SIG-M5 treated with dmso at 0.1 percent for 504 hours (cell line): Measurements from ENCODE around the gene MAP2K2.
"Not testable (repeated sequence)": the region's sequence is repeated elsewhere in the genome, so short reads cannot be mapped to it uniquely, and the experiment has no call there.

ENCODE experiments used
- DNase-seq: peaks from one replicate; lab custom pipeline; 2025; ENCODE audit not compliant: unreplicated experiment; lab: John Stamatoyannopoulos, UW

MAP2K2 gene

GRCh38 chr19:4123615-4124568 lies at the start of gene MAP2K2:
Gene MAP2K2 (minus strand): TSS chr19:4124122. CDS start chr19:4123875, 247 bp downstream.
- peak; percentile 82 for DNase-seq

DNA sequence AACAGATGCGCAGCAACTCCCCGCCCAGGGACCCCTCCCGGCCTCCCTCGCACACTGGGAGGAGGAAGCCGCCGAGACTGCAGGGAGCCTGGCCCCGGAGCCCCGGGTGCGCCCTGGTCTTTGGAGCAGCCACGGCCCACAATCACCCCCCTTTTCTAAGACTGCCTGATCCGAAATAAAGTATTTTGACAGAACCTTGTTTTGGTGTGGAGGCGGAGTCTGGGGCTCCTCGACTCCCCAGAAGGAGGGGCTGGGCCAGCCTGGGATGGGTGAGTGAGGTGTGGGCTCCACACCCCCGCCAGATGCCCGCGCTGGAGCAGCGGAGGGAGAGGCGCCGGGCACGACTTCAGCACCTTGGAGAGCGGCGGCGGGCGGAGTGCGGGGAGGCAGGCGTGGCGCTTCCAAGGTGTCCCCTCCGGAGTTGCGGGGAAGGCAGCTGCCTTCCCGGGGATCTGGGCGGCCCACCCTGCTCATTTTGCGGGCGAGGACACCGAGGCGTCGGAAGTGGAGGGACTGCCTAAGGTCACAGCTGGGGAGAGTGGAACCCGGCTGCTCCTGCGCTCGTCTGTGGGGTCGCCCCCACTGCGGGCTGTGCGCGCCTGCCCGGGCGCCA lies 49.0 kb upstream of the MAP2K2 start:
- DNase-seq: peak; percentile 28

- DNase-seq: no peak
Measured at GRCh38 chr19:4171676-4172075, 47.8 kb upstream of the MAP2K2 start.

- DNase-seq: no peak
Measured at GRCh38 chr19:4164262-4164661, 40.3 kb upstream of the MAP2K2 start.

- DNase-seq: no peak
Measured at GRCh38 chr19:4161415-4162077, 37.6 kb upstream of the MAP2K2 start.

DNA sequence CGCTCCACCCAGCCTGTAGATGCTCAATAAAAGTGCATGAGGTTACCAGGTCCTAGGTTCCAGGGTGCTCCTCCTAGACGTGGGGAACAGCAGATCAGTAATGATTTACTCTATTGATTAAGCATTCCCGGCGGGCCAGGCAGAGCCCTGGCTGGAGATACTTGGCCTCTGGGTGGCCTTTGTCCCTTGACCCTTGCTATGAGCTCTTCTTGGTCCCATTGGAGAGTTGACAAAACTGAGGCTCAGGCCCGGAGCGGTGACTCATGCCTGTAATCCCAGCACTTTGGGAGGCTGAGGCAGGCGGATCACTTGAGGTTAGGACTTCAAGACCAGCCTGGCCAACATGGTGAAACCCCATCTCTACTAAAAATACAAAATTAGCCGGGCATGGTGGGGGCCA lies 34.0 kb upstream of the MAP2K2 start:
- not testable (repeated sequence) for DNase-seq

DNA sequence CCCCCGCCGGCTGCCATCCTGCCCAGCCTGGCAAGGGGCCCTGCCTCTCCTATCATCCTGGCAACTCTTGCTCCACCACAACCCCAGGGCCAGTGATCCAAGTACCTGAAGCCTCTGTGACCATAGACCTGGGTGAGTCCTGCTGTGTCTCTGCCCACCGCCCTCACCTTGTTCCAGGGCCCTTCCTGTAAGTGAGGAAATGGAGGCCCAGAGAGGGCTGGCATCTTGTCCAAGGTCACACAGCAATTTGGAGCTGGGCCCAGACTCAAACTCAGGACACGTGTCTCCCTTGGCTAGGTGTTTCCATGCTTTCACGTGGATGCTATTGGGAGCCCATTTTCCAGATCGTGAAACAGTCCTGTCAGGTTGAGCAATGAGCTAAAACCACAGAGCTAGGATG lies 33.2 kb upstream of the MAP2K2 start:
- DNase-seq: no peak

GRCh38 chr19:4154571-4155312 lies 30.8 kb upstream of the MAP2K2 start:
- no peak for DNase-seq

- no peak for DNase-seq
Measured at GRCh38 chr19:4152241-4152998, 28.5 kb upstream of the MAP2K2 start.

DNA sequence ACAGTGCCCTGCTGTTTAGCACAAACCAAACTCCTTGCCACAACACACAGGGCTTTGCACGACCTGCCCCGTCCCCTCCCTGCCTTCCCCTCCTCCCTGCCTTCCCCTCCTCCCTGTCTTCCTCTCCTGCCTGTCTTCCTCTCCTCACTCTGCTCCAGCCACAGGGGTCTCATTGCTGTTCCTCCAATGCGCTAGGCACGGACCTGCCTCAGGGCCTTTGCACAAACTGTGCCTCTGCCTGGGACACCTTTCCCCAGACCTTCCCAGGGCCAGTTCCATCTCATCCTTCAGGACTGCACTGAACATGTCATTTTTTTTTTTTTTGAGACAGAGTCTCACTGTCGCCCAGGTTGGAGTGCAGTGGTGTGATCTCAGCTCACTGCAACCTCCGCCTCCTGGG lies 27.7 kb upstream of the MAP2K2 start:
- no peak for DNase-seq

DNA sequence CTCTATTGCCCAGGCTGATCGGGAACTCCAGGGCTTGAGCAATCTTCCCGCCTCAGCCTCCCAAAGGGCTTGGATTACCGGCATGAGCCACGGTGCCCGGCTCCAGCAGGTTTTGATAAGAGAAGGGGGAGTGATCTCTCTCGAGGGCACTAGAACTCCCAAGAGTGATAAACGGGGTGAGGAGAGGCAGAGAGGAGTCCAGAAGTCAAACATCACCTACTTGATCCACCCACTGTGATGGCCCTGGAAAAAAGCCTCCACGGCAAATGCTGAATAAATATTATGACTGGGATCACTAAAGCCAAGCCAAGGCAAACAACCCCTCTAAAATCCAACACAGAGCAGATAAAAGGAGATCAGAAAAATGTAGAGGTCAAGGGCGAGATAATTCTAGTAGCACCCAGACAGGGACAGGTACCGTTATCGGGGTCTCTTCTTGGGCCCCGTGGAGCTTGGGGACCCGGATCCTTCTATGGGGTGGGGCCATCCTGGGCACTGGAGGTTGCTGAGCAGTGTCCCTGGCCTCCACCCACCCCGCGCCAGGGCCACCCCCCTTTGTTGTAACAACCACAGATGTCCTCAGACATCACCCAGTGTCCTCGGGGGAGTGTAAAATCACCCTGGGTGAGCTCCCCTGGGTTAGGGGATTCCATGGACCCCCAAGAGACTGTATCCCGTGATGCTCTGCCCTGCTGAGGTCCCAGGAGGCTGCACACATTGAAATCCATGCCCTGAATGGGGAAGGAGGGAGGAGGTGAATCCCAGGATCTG lies 25.8 kb upstream of the MAP2K2 start:
- DNase-seq: no peak

GRCh38 chr19:4144666-4145249 lies 20.8 kb upstream of the MAP2K2 start:
- no peak for DNase-seq

GRCh38 chr19:4142916-4143315 lies 19.0 kb upstream of the MAP2K2 start:
- DNase-seq: not testable (repeated sequence)

GRCh38 chr19:4140237-4140711 lies 16.4 kb upstream of the MAP2K2 start:
- peak; percentile 80 for DNase-seq

- DNase-seq: peak; percentile 52
Measured at GRCh38 chr19:4139614-4140236, 15.8 kb upstream of the MAP2K2 start.

DNA sequence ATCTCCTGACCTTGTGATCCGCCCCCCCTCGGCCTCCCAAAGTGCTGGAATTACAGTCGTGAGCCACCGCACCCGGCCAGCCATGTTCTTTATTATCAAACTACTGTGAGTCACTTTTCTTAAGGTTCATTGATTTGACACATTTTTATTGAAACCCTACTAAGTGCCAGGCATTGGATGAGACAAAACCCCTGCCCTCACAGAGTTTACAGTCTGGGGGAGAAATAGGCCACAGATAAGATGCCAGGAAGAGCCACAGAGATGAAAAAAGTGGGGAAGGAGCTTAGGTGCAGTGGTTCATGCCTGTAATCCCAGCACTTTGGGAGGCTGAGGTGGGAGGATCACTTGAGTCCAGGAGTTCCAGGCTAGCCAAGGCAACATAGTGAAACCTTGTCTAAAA lies 14.5 kb upstream of the MAP2K2 start:
- no peak for DNase-seq

GRCh38 chr19:4136680-4137088 lies 12.8 kb upstream of the MAP2K2 start:
- DNase-seq: no peak

- DNase-seq: not testable (repeated sequence)
Measured at GRCh38 chr19:4135386-4135785, 11.5 kb upstream of the MAP2K2 start.

DNA sequence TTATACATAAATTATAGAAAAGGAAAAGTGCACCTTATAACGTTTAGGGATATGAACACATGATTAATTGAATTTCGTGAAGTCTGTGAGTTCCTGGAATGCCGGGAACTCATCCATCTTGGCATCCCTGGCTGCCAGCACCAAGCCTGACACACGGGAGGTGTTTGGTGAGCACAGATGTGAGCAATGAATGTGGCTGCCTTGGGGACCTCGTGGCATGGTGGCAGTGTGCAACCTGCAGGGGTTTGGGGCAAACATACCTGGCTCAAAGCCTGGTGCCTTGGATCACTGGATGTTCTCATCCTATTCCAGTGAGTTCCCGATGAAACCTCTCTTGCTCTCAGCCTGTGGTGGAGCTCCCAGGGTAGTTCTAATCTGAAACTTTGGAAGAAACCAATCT lies 10.4 kb upstream of the MAP2K2 start:
- DNase-seq: no peak
